GM06990 (cell line): Measurements from ENCODE around the gene EFNA1.

Experiments
- DNase-seq: peaks from one replicate; pipeline ENCODE4 v3.0.0-alpha.2; 2011; ENCODE audit not compliant: insufficient read length; ENCODE audit errors: extremely low read depth
- H3K27me3 ChIP-seq: replicated peaks from 2 replicates; pipeline ENCODE4 v1.6.0; 2011; ENCODE audit warnings: low read length; ENCODE audit not compliant: control insufficient read depth, insufficient read depth
- H3K36me3 ChIP-seq: 2 replicates; pipeline ENCODE4 v1.5.1; 2011; ENCODE audit warnings: low read length; ENCODE audit not compliant: control insufficient read depth, insufficient read depth
- H3K4me3 ChIP-seq: replicated peaks from 2 replicates; pipeline ENCODE4 v1.5.1; 2011; ENCODE audit warnings: low read depth, mild to moderate bottlenecking, control low read depth, low read length
- TF ChIP-seq, protein P1 (sequence below): IDR thresholded peaks from 2 replicates; pipeline ENCODE4 v1.5.1; 2011; ENCODE audit warnings: low read length, control low read depth, mild to moderate bottlenecking, inconsistent platforms; ENCODE audit not compliant: insufficient read depth, poor library complexity, severe bottlenecking

EFNA1 gene

DNA sequence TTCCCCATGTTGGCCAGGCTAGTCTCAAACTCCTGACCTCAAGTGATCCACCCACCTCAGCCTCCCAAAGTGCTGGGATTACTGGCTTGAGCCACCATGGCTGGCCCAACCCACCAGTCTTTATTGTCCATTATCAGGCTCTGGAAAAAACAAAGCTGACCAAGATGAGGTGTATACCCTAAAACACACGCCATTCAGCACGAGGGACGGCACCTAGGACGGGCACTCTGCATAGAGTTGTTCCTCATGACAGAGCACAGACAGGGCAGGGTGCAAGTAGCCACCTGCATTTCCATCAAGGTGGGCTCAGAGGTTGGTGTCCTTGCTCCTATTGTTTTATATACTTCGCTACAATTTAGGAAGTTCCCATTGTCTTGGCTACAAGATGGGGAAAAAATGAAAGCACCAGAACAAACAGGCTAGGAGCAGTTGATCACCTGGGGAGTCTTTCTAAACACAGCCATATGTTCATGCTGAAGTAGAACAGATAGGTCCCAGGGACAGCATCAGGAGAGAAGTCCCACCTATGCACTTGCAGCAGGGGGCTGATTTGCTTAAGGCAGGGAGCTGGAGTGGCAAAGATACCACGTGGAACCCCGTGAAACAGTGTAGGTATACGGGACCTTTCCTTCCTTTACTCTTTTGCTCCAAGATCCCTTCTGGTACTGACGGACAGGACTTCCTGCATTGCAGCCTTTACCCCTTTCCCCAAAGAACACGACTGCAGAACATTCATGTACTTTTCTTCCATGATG is 41.0 kb downstream of the EFNA1 start:
- TF ChIP-seq, protein P1, sequence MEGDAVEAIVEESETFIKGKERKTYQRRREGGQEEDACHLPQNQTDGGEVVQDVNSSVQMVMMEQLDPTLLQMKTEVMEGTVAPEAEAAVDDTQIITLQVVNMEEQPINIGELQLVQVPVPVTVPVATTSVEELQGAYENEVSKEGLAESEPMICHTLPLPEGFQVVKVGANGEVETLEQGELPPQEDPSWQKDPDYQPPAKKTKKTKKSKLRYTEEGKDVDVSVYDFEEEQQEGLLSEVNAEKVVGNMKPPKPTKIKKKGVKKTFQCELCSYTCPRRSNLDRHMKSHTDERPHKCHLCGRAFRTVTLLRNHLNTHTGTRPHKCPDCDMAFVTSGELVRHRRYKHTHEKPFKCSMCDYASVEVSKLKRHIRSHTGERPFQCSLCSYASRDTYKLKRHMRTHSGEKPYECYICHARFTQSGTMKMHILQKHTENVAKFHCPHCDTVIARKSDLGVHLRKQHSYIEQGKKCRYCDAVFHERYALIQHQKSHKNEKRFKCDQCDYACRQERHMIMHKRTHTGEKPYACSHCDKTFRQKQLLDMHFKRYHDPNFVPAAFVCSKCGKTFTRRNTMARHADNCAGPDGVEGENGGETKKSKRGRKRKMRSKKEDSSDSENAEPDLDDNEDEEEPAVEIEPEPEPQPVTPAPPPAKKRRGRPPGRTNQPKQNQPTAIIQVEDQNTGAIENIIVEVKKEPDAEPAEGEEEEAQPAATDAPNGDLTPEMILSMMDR, result no peak

DNA sequence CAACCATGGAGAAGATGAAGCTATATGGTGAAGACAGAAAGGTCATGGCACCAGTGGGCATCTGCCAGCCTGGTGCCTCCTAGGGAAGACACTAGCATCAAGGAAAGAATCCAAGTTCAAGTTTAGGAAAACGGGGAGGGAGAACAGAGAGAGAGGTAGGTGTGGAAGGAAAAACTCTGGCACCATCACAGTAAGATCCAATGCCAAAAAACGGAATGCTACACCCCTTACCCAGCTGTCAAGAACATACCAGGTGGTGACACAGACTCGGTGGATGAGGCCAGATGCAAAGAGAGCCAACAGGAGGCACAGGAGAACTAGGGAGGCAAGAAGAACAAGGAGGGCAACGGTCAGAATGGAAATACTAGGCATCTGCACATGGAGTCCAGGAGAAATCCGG is 41.9 kb downstream of the EFNA1 start:
- TF ChIP-seq, protein P1, result no peak
- H3K27me3 ChIP-seq, result no peaks in the 10 kb centered on the region
- H3K36me3 ChIP-seq, result peaks cover 5% of the 10 kb centered on the region
- H3K4me3 ChIP-seq, result no peak overlapping the region
- DNase-seq, result no peak

More for the DNA sequence above, 41.0 kb downstream of the EFNA1 start:
- no peaks in the 10 kb centered on the region for H3K27me3 ChIP-seq
- peaks cover 5% of the 10 kb centered on the region for H3K36me3 ChIP-seq
- DNase-seq, result no peak
- H3K4me3 ChIP-seq, result no peak overlapping the region

DNA sequence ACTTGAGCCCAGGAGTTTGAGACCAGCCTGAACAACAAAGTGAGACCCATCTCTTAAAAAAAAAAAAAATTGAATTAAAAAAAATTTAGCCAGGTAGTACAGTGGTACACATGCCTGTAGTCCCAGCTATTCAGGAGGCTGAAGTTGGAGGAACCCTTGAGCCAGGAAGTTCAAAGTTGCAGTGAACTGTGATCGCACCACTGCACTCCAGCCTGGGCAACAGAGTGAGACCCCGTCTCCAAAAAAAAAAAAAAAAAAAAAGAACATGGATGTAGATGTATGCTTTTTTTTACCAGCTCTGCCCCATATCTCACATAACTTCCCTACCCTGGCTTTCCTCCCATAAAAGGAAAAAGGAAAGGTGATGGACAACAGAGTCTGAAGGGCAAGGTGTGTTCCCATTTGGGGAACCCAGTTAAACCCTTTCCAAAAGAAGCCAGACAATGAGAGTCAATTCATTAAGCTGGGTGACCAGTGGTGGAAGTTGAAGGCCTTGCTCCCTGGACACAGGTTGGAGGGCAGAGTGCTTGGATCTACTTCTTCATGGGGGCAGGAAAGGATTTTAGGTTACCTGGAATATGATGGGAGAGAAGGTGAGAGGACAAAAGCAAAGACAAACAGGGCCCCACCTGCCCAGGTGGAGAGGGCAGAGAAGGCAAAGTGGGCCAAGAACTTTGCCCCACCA is 42.6 kb downstream of the EFNA1 start:
- TF ChIP-seq, protein P1, result no peak
- no peak for DNase-seq
- no peaks in the 10 kb centered on the region for H3K27me3 ChIP-seq

GRCh38 chr1:155170806-155171205 is 43.1 kb downstream of the EFNA1 start:
- TF ChIP-seq, protein P1, result no peak
- H3K4me3 ChIP-seq, result no peak overlapping the region
- no peak for DNase-seq
- peaks cover 5% of the 10 kb centered on the region for H3K36me3 ChIP-seq
- H3K27me3 ChIP-seq, result no peaks in the 10 kb centered on the region

More for the DNA sequence above, 42.6 kb downstream of the EFNA1 start:
- no peak overlapping the region for H3K4me3 ChIP-seq
- H3K36me3 ChIP-seq, result peaks cover 5% of the 10 kb centered on the region

- TF ChIP-seq, protein P1, result no peak
- DNase-seq, result no peak
- peak overlapping the region; percentile 98 for H3K4me3 ChIP-seq
- H3K36me3 ChIP-seq, result peaks cover 5% of the 10 kb centered on the region
- no peaks in the 10 kb centered on the region for H3K27me3 ChIP-seq
Observed at GRCh38 chr1:155171836-155172731, 44.4 kb downstream of the EFNA1 start.
